ENCODE measurements around the gene SLC39A1. TPM values are rescaled to one million over a fixed set of nuclear protein-coding genes. Genes with fewer than 3 reads are reported as not detected.

The SLC39A1 gene
- total and polyA plus RNA-seq, 2 experiments from 2014 or later, result 87.3 to 220 TPM

GRCh38 chr1:153933430-153933829 is 29.9 kb downstream of the SLC39A1 start:
- Histone ChIP-seq H3K4me3 (no peak overlapping the region), H4K20me1 (replicated peaks; ENCODE audit: insufficient read depth) (no peaks in the 10 kb centered on the region; the same call in 1 of the 2 replicates), H3K36me3 (ENCODE audit: insufficient read depth) (peaks cover 20% of the 10 kb centered on the region), H3K9me2 (ENCODE audit: insufficient read depth) (no peaks in the 10 kb centered on the region), H3K27me3 (ENCODE audit: insufficient read depth) (no peaks in the 10 kb centered on the region), H3K27ac (ENCODE audit: low read depth) (no peak overlapping the region), H3K4me2 (no peak overlapping the region), H3K4me1 (ENCODE audit: insufficient read depth) (peaks cover under 1% of the 10 kb centered on the region; the same call in 1 of the 2 replicates), H3F3A (replicated peaks; ENCODE audit: low read depth) (0 out of 2 replicates have a peak, but pooled peaks cover 6% of the 10 kb centered on the region), H2AFZ (no peak overlapping the region), H3K79me2 (replicated peaks; ENCODE audit: insufficient read depth) (no peaks in the 10 kb centered on the region)
- Mint-ChIP-seq H3K27me3 (ENCODE audit: insufficient read depth, low read depth, poor library complexity) (peaks cover 6% of the 10 kb centered on the region), H3K9me3 (no peaks in the 10 kb centered on the region), H3K4me3 (no peak overlapping the region), H3K4me1 (no peaks in the 10 kb centered on the region), H3K27ac (no peak overlapping the region), H3K36me3 (ENCODE audit: low read depth) (peaks cover 67% of the 10 kb centered on the region)
- no peak for ATAC-seq
- DNase-seq (ENCODE audit: low spot score), result no peak
- TF ChIP-seq NANOG (IDR thresholded peaks at IDR 0.05; ENCODE audit: borderline replicate concordance) (no peak), EZH2phosphoT487 (IDR thresholded peaks at IDR 0.05; ENCODE audit: unreplicated experiment) (no peak)

- Histone ChIP-seq H2AFZ (no peak overlapping the region), H3K36me3 (ENCODE audit: insufficient read depth) (peaks cover 14% of the 10 kb centered on the region), H3K27me3 (ENCODE audit: insufficient read depth) (no peaks in the 10 kb centered on the region), H3K4me3 (no peak overlapping the region), H3K4me1 (ENCODE audit: insufficient read depth) (peaks cover 4% of the 10 kb centered on the region; the same call in 1 of the 2 replicates), H3K27ac (ENCODE audit: low read depth) (no peak overlapping the region), H4K20me1 (replicated peaks; ENCODE audit: insufficient read depth) (no peaks in the 10 kb centered on the region; the same call in 1 of the 2 replicates), H3K4me2 (no peak overlapping the region), H3K79me2 (replicated peaks; ENCODE audit: insufficient read depth) (no peaks in the 10 kb centered on the region), H3K9me2 (ENCODE audit: insufficient read depth) (no peaks in the 10 kb centered on the region), H3F3A (replicated peaks; ENCODE audit: low read depth) (0 out of 2 replicates have a peak, but pooled peaks cover 6% of the 10 kb centered on the region)
- Mint-ChIP-seq H3K27me3 (ENCODE audit: insufficient read depth, low read depth, poor library complexity) (peaks cover 6% of the 10 kb centered on the region), H3K4me3 (no peak overlapping the region), H3K27ac (no peak overlapping the region), H3K9me3 (no peaks in the 10 kb centered on the region), H3K36me3 (ENCODE audit: low read depth) (peaks cover 63% of the 10 kb centered on the region), H3K4me1 (no peaks in the 10 kb centered on the region)
- TF ChIP-seq JUNB (IDR thresholded peaks at IDR 0.05; ENCODE audit: unreplicated experiment) (no peak), EZH2 (IDR thresholded peaks at IDR 0.05; ENCODE audit: low read depth, unreplicated experiment) (no peak), NANOG (IDR thresholded peaks at IDR 0.05; ENCODE audit: borderline replicate concordance) (no peak), ZNF331 (CRISPR knock-in tag; IDR thresholded peaks at IDR 0.05; ENCODE audit: low read depth) (no peak), REST (IDR thresholded peaks at IDR 0.05; ENCODE audit: unreplicated experiment) (no peak), EZH2phosphoT487 (IDR thresholded peaks at IDR 0.05; ENCODE audit: unreplicated experiment) (no peak), STAT1 (IDR thresholded peaks at IDR 0.05; ENCODE audit: unreplicated experiment) (no peak)
- ATAC-seq, result no peak
- no peak for DNase-seq (ENCODE audit: low spot score)
Observed at GRCh38 chr1:153932156-153933131, 30.9 kb downstream of the SLC39A1 start.
